ENCODE data around the gene IFTAP. TPM values are rescaled to one million over a fixed set of nuclear protein-coding genes. Genes with fewer than 3 reads are reported as not detected.

The IFTAP gene
- total RNA-seq, result 12.3 and 17.3 TPM in 2 replicates

GRCh38 chr11:36594316-36594989, at the start of gene IFTAP:
IFTAP (plus strand) TSS chr11:36594502; CDS start chr11:36610104, 15,602 bp downstream.

GRCh38 chr11:36567694-36568093, 26.6 kb upstream of the IFTAP start, which contains the start of gene RAG1:
RAG1 (plus strand) TSS chr11:36568007; CDS start chr11:36573305, 5,298 bp downstream.

DNA sequence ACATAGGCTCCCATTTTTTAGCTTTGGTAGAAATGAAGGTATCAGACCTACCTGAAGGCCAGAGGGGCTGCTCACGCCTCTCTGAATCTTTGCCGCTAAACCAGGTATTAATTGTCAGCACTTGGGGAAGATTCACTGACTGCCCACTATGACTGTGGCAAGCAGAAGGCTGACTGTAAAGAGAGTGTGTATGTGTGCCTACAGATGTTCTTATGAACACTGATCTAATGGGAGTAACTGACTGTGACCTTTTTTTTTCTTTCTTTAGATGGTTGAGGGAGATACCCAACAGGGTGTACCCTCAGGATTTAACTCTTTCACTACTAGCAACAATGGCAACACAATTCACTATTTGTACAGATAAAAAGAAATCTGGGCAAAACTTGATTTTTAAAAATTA, 3.7 kb downstream of the IFTAP start, which contains the start of gene RAG2:
Gene RAG2 (minus strand): TSS at position 186 of the 400 bp plus-strand sequence. CDS start 4,068 bp downstream, outside the sequence.

Other genes with a start within 250 kb of the IFTAP start
- gene TRAF6, start 84.2 kb upstream of the IFTAP start, total RNA-seq, result 7.7 and 12.7 TPM in 2 replicates
- under 0.01 and 0.57 TPM in 2 replicates for gene RAG1, start 26.5 kb upstream of the IFTAP start, total RNA-seq
- gene RAG2, start 3.7 kb downstream of the IFTAP start, total RNA-seq, result not detected in 2 replicates